Erythroblast (primary cell): ENCODE measurements around the gene ZNF512B.

Experiments used
- GATA1 ChIP-seq: IDR thresholded peaks from 2 replicates; pipeline ENCODE4 v1.6.1; 2011; ENCODE audit warnings: low read depth, mild to moderate bottlenecking, control low read depth, low read length, moderate library complexity
- POLR2A ChIP-seq: IDR thresholded peaks from 2 replicates; pipeline ENCODE4 v1.6.1; 2011; ENCODE audit warnings: mild to moderate bottlenecking, low read length

DNA sequence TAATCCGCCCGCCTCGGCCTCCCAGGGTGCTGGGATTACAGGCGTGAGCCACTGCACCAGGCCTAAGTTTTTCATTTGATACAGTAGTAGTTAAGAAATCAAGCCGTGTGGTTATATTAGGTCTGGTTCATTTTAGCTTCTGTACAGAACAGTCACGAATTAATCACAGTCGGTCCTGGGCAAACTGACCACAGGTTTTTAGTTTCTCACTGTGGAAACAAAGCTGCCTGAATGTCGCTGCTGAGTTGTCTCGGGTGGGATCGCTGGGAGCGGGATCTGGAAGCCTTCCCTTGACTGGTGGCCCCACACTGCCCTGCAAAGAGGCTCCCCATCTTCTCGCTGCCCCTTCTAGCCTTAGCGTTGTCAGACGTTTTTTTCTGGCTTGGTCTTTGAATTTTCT lies 32.1 kb downstream of the ZNF512B start:
- TF ChIP-seq POLR2A (no peak), GATA1 (no peak)
